HEK293T (cell line): ENCODE measurements around the gene SLAMF9.

Experiments
- CTCF ChIA-PET: fragments of 350-600 bp; formaldehyde crosslinking; extraction: SDS; loops from one replicate; lab custom pipeline; 2021; ENCODE audit warnings: antibody characterized with exemption, inconsistent platforms; lab: Yijun Ruan, JAX
- POLR2A ChIA-PET: fragments of 350-600 bp; formaldehyde crosslinking; extraction: SDS; loops from one replicate; lab custom pipeline; 2020; ENCODE audit warnings: antibody characterized with exemption, inconsistent platforms; lab: Yijun Ruan, JAX
- DNase-seq: peaks from one replicate; pipeline ENCODE4 v3.0.0; 2012; ENCODE audit warnings: mixed read lengths; ENCODE audit errors: extremely low spot score
- ARNT ChIP-seq: fragments of 450-650 bp; IDR thresholded peaks from 2 replicates; pipeline ENCODE4 v1.6.1; 2017; ENCODE audit warnings: mild to moderate bottlenecking
- BHLHE40 ChIP-seq: fragments of 450-650 bp; IDR thresholded peaks from 2 replicates; pipeline ENCODE4 v1.6.1; 2016; ENCODE audit warnings: mild to moderate bottlenecking, moderate library complexity, borderline replicate concordance
- CTBP1 ChIP-seq: fragments of 450-650 bp; IDR thresholded peaks from 2 replicates; pipeline ENCODE4 v1.6.1; 2016; ENCODE audit warnings: borderline replicate concordance
- ELF4 ChIP-seq: fragments of 450-650 bp; IDR thresholded peaks from 2 replicates; pipeline ENCODE4 v1.6.1; 2017; ENCODE audit warnings: antibody characterized with exemption
- FOXA1 ChIP-seq: fragments of 450-650 bp; IDR thresholded peaks from 2 replicates; pipeline ENCODE4 v1.6.1; 2016; ENCODE audit warnings: mild to moderate bottlenecking
- FOXK2 ChIP-seq: fragments of 450-650 bp; IDR thresholded peaks from 2 replicates; pipeline ENCODE4 v1.6.1; 2016; ENCODE audit warnings: mild to moderate bottlenecking
- FOXM1 ChIP-seq: fragments of 450-650 bp; IDR thresholded peaks from 2 replicates; pipeline ENCODE4 v1.6.1; 2017; ENCODE audit warnings: mild to moderate bottlenecking, borderline replicate concordance
- HDGF ChIP-seq: fragments of 450-650 bp; IDR thresholded peaks from 2 replicates; pipeline ENCODE4 v1.6.1; 2017; ENCODE audit warnings: antibody characterized with exemption, borderline replicate concordance
- L3MBTL2 ChIP-seq: fragments of 450-650 bp; conservative IDR thresholded peaks from 2 replicates; pipeline ENCODE4 v1.6.1; 2016; ENCODE audit warnings: mild to moderate bottlenecking
- LEF1 ChIP-seq: fragments of 450-650 bp; IDR thresholded peaks from 2 replicates; pipeline ENCODE4 v1.6.1; 2017; ENCODE audit warnings: mild to moderate bottlenecking, borderline replicate concordance
- NFRKB ChIP-seq: fragments of 450-650 bp; IDR thresholded peaks from 2 replicates; pipeline ENCODE4 v1.6.1; 2016; ENCODE audit warnings: mild to moderate bottlenecking, moderate library complexity
- SP1 ChIP-seq: fragments of 450-650 bp; IDR thresholded peaks from 2 replicates; pipeline ENCODE4 v1.6.1; 2017
- SUZ12 ChIP-seq: fragments of 450-650 bp; IDR thresholded peaks from 2 replicates; pipeline ENCODE4 v1.6.1; 2016; ENCODE audit warnings: mild to moderate bottlenecking
- TARDBP ChIP-seq: fragments of 450-650 bp; IDR thresholded peaks from 2 replicates; pipeline ENCODE4 v1.6.1; 2016
- ZNF384 ChIP-seq: fragments of 450-650 bp; IDR thresholded peaks from 2 replicates; pipeline ENCODE4 v1.6.1; 2016
- TF ChIP-seq, protein P1 (sequence below): fragments of 450-650 bp; IDR thresholded peaks from 2 replicates; pipeline ENCODE4 v1.6.1; 2016

Gene SLAMF9

DNA sequence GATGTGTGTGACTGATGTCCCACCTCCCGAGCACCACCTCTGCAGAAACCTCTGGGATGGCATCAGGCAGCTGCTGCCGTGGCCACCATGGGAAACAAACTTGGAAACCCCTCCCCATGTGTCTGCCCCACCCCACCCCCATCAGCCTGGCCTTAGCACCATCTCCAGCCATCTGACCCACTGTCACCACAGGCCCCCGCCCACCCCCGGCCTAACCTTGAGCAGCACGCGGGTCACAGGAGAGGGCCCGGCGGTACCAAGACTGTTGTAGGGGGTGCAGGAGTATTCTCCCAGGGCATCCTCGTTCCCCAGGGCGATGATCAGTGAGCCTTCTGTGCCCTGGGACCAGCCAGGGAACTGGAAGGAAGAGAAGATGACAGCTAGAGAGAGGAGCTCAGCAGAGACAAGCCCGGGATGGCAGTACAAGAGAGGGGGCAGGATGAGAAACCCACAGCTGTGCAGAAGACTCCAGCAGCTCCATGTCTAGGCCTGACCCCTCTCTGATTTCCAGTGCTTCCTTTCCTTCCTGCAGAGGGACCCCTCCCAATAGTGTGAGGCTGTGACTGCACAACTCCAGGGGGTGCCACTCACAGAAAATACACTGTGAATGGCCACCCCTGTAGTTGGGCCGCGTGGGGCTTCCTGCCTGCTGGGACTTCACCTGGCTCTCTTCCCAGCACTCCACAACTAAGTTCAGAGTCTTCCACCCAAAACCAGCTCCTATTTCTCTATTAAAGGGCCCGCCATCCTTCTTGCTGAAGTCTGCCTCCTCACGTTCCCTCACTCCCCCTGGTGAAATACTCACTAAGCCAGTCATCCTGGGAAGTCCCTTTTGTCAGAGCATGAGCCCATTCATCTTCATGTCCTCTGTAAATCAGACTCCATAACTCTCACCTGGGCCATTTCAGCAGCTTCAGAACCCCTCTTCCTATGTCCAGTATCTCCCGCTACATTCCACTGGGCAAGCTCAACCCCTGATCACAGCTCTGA is 21.4 kb downstream of the SLAMF9 start:
- TF ChIP-seq FOXA1 (no peak), SUZ12 (no peak), L3MBTL2 (no peak), ARNT (no peak), FOXK2 (no peak), ZNF384 (no peak), ELF4 (no peak), LEF1 (no peak), HDGF (no peak), TARDBP (no peak), NFRKB (no peak)
- TF ChIP-seq, protein P1, sequence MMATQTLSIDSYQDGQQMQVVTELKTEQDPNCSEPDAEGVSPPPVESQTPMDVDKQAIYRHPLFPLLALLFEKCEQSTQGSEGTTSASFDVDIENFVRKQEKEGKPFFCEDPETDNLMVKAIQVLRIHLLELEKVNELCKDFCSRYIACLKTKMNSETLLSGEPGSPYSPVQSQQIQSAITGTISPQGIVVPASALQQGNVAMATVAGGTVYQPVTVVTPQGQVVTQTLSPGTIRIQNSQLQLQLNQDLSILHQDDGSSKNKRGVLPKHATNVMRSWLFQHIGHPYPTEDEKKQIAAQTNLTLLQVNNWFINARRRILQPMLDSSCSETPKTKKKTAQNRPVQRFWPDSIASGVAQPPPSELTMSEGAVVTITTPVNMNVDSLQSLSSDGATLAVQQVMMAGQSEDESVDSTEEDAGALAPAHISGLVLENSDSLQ: no peak
- ChIA-PET CTCF (interaction anchor here (0.5 to 9.6 kb wide), 3 partner anchors 13 to 265 kb away, joined by 3 to 60 read pairs (median 4); partner anchors contain the start of gene IGSF9), POLR2A (interaction anchor here (0.9 to 3.8 kb wide), 3 partner anchors 8 to 75 kb away, joined by 3 to 14 read pairs (median 3); partner anchors contain the start of gene TAGLN2)
- DNase-seq: no peak

DNA sequence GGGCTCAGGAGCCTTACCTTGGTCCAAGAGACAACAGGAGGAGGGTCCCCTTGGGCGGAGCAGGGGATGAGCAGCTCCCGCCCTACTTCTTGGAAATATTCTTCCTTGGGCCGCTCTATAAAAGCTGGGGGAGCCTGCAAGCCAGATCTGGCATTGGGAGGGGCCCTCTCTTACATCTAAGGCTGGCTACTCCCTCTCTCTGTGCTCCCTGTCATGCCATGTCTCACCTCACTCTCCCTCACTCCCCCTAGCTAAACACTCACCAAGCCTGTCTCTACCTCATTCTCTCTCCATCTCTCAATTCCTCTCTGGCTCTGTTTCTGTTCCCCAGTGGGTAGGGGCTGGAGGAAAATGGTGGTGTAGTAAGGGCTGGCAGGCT is 22.3 kb downstream of the SLAMF9 start:
- CTCF ChIA-PET: interaction anchor here (9.6 kb wide), 1 partner anchor 74 kb away, joined by 60 read pairs; no protein-coding TSS in a partner anchor
- POLR2A ChIA-PET: no interaction called here
- no peak for DNase-seq
- no peak for TF ChIP-seq CTBP1
- TF ChIP-seq SUZ12: no peak
- no peak for TF ChIP-seq BHLHE40
- no peak for TF ChIP-seq FOXM1
- no peak for TF ChIP-seq L3MBTL2
- no peak for TF ChIP-seq FOXA1
- no peak for TF ChIP-seq TARDBP
- TF ChIP-seq HDGF: no peak

DNA sequence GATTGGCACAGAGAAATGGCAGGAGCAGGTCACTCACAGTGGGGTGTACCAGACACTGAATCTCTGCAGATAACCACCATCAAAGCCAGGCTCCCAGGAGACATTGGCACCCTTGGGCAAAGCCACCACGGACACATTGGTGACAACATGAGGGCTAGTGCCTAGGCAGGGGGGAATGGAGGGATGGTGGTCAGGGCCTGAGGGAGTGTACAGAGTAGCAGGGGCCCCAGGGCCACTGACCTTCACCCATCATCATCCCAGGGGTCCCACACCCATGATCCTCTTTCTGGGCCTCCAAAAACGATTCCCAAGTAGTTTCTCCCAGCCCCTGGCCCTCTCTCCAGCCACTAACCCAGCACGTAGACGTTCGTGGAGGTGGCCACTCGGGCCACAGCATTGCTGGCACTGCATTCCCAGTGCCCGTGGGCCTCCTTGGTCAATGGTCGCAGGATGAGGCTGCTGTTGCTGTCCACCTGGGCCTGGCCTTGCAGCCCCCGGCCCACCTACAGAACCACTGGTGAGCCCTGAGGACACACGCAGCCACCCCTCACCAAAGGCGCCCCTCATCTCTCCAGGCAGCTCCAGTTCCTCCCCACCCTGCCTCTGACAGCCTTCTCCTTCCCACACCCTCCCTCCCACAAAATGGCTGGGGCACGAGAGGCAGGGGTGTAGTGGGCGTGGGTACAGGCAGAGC is 22.8 kb downstream of the SLAMF9 start:
- ChIA-PET CTCF (interaction anchor here (9.6 kb wide), 1 partner anchor 75 kb away, joined by 60 read pairs; no protein-coding TSS in a partner anchor), POLR2A (no interaction called here)
- TF ChIP-seq SP1: no peak
- TF ChIP-seq BHLHE40: no peak
- TF ChIP-seq L3MBTL2: no peak
- no peak for TF ChIP-seq FOXK2
- no peak for TF ChIP-seq HDGF
- no peak for TF ChIP-seq NFRKB
- no peak for DNase-seq

DNA sequence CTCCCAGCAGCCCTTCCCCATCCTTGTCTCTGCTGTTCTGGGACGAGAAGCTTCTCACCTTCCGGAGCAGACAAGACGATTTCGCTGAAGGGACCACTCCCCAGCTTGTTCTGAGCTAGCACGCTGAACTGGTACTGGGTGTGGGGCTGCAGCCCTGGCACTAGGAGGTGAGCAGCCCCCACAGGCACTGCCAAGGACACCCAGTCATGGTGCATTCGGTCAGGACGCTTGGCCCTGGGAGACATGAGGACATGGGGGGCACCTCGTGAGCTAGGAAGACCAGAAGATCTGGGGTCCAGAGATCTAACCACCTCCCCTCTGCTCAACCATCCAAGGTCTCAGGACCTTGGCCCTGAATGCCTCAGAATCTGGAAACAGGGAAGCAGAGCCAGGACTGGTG is 23.4 kb downstream of the SLAMF9 start:
- CTCF ChIA-PET: interaction anchor here (1.5 kb wide), 1 partner anchor 77 kb away, joined by 8 read pairs; no protein-coding TSS in a partner anchor
- no peak for DNase-seq
- POLR2A ChIA-PET: interaction anchor here (1.3 kb wide), 1 partner anchor 15 kb away, joined by 3 read pairs; no protein-coding TSS in a partner anchor
- TF ChIP-seq BHLHE40 (no peak), SP1 (no peak), L3MBTL2 (no peak), TARDBP (no peak), FOXK2 (no peak)
- TF ChIP-seq, protein P1: no peak

DNA sequence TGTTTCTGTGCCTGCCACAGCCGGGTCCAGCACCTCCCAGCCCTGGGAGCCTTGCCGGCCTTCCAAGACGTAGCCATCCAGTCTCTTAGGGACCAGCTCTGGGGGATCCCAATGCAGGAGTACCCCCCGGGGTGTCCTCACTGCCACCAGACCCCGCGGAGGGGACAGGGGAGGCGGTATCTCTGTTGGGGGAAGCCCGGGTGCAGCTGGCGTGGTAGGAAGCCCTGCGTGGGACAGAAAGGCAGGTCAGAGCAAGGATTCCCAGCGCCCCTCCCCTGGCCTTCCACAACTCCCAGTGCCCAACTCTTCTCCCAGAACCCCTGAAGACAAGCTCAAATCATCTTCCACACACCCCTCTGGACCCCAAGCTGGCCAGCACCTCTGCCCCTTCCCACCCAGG is 23.8 kb downstream of the SLAMF9 start:
- ChIA-PET POLR2A (interaction anchor here (1.3 kb wide), 1 partner anchor 16 kb away, joined by 3 read pairs; no protein-coding TSS in a partner anchor), CTCF (interaction anchor here (1.5 kb wide), 1 partner anchor 77 kb away, joined by 8 read pairs; no protein-coding TSS in a partner anchor)

More for the DNA sequence above, 23.8 kb downstream of the SLAMF9 start:
- TF ChIP-seq FOXA1 (no peak), SUZ12 (no peak), FOXK2 (no peak), ELF4 (no peak), CTBP1 (no peak), HDGF (no peak), LEF1 (no peak), L3MBTL2 (no peak), ZNF384 (no peak), SP1 (no peak), FOXM1 (no peak), ARNT (no peak), NFRKB (no peak), TARDBP (no peak), BHLHE40 (no peak)
- TF ChIP-seq, protein P1: no peak
- no peak for DNase-seq
